SK-N-SH (cell line): Measurements from ENCODE around the gene ZNF526. TPM values are rescaled to one million over a fixed set of nuclear protein-coding genes. Genes with fewer than 3 reads are reported as not detected.

Experiments used
- CTCF ChIA-PET: fragments of 300-600, 350-600 bp; formaldehyde crosslinking; extraction: SDS; loops from one replicate; lab custom pipeline; 2021; lab: Yijun Ruan, JAX
- POLR2A ChIA-PET: fragments of 350-600 bp; sonication (Branson Sonifier 250); formaldehyde crosslinking; extraction: SDS; loops from one replicate; lab custom pipeline; 2020; ENCODE audit warnings: antibody characterized with exemption, inconsistent platforms; lab: Yijun Ruan, JAX
- DNase-seq: peaks from one replicate; pipeline ENCODE4 v3.0.0; 2012
- H2AFZ ChIP-seq: fragments of 200-600 bp; sonication (generic); 2 replicates; pipeline ENCODE4 v1.8.1; 2016; ENCODE audit warnings: antibody characterized with exemption, mild to moderate bottlenecking, low read depth
- H3F3A ChIP-seq: fragments of 200-600 bp; sonication (generic); replicated peaks from 2 replicates; pipeline ENCODE3; 2016; ENCODE audit warnings: antibody characterized with exemption, mild to moderate bottlenecking; ENCODE audit not compliant: insufficient read depth
- H3K27ac ChIP-seq, 2 experiments: fragments of 200-500 bp in 1 of 2; fragments of 200-600 bp in 1 of 2; sonication (Bioruptor generic) in 1 of 2; sonication (generic), shearing (Covaris generic) in 1 of 2; 2 replicates each; pipeline versions ENCODE4 v1.5.1 to v1.6.1; 2014 to 2016; ENCODE audit warnings: low read depth in 2 of 2, inconsistent platforms in 1 of 2, low read length in 1 of 2, mild to moderate bottlenecking in 1 of 2, mixed read lengths in 1 of 2
- H3K27me3 ChIP-seq: fragments of 200-600 bp; sonication (generic), shearing (Covaris generic); 2 replicates; pipeline ENCODE4 v1.6.1; 2016; ENCODE audit warnings: mixed run types; ENCODE audit not compliant: insufficient read depth
- H3K36me3 ChIP-seq, 2 experiments: fragments of 200-500 bp in 1 of 2; fragments of 200-600 bp in 1 of 2; sonication (Bioruptor generic) in 1 of 2; sonication (generic) in 1 of 2; replicated peaks in 1 of 2; 2 replicates each; pipeline versions ENCODE3 to v1.5.1; 2014 to 2016; ENCODE audit warnings: low read length in 1 of 2, mild to moderate bottlenecking in 1 of 2; ENCODE audit not compliant: insufficient read depth in 2 of 2, control insufficient read depth in 1 of 2
- H3K4me1 ChIP-seq, 2 experiments: fragments of 200-500 bp in 1 of 2; fragments of 200-600 bp in 1 of 2; sonication (Bioruptor generic) in 1 of 2; sonication (generic), shearing (Covaris generic) in 1 of 2; 2 replicates each; pipeline versions ENCODE4 v1.5.1 to v1.6.1; 2014 to 2016; ENCODE audit warnings: low read depth in 1 of 2, low read length in 1 of 2, mixed run types in 1 of 2; ENCODE audit not compliant: insufficient read depth in 2 of 2, control insufficient read depth in 1 of 2
- H3K4me2 ChIP-seq: fragments of 200-600 bp; sonication (generic), shearing (Covaris generic); 2 replicates; pipeline ENCODE4 v1.6.1; 2017; ENCODE audit warnings: mixed run types
- H3K4me3 ChIP-seq, 2 experiments: fragments of 200-500 bp in 1 of 2; fragments of 200-600 bp in 1 of 2; sonication (Bioruptor generic) in 1 of 2; sonication (generic), shearing (Covaris generic) in 1 of 2; 2 replicates each; pipeline versions ENCODE4 v1.5.1 to v1.8.1; 2014 to 2016; ENCODE audit warnings: low read depth in 2 of 2, inconsistent platforms in 1 of 2, low read length in 1 of 2, mild to moderate bottlenecking in 1 of 2, mixed read lengths in 1 of 2, moderate library complexity in 1 of 2
- H3K79me2 ChIP-seq: fragments of 200-600 bp; sonication (generic); 2 replicates; pipeline ENCODE4 v1.8.1; 2017; ENCODE audit warnings: mild to moderate bottlenecking; ENCODE audit not compliant: insufficient read depth
- H3K9ac ChIP-seq: fragments of 200-600 bp; sonication (generic); 2 replicates; pipeline ENCODE4 v1.6.1; 2017; ENCODE audit warnings: mixed run types
- H3K9me2 ChIP-seq: fragments of 200-600 bp; sonication (generic); 2 replicates; pipeline ENCODE4 v1.6.1; 2017; ENCODE audit warnings: mixed run types
- H3K9me3 ChIP-seq: fragments of 200-600 bp; sonication (generic); 2 replicates; pipeline ENCODE4 v1.6.1; 2017; ENCODE audit warnings: mixed run types, mild to moderate bottlenecking, moderate library complexity
- H4K20me1 ChIP-seq: fragments of 200-600 bp; sonication (generic); 2 replicates; pipeline ENCODE4 v1.6.1; 2017; ENCODE audit warnings: mild to moderate bottlenecking, mixed run types; ENCODE audit not compliant: insufficient read depth
- ELF1 ChIP-seq: IDR thresholded peaks from 2 replicates; pipeline ENCODE4 v1.4.0; 2012
- EP300 ChIP-seq, 2 experiments: IDR thresholded peaks; 2 replicates each; pipeline versions ENCODE4 v1.4.0 to v1.6.1; 2012; ENCODE audit warnings: borderline replicate concordance in 1 of 2, low read depth in 1 of 2, low read length in 1 of 2
- FOXM1 ChIP-seq: IDR thresholded peaks from 2 replicates; pipeline ENCODE4 v1.4.0; 2012; ENCODE audit warnings: low read depth, mild to moderate bottlenecking
- GABPA ChIP-seq: IDR thresholded peaks from 2 replicates; pipeline ENCODE4 v1.4.0; 2012; ENCODE audit warnings: low read depth, mild to moderate bottlenecking
- IRF3 ChIP-seq: fragments of 150-350 bp; IDR thresholded peaks from 2 replicates; pipeline ENCODE4 v1.6.1; 2016; ENCODE audit warnings: mild to moderate bottlenecking, low read depth, low read length
- MXI1 ChIP-seq: IDR thresholded peaks from 2 replicates; pipeline ENCODE4 v1.6.1; 2012; ENCODE audit warnings: mild to moderate bottlenecking, low read depth, low read length, improper control_type of control experiment
- RCOR1 ChIP-seq: fragments of 150-350 bp; IDR thresholded peaks from 2 replicates; pipeline ENCODE4 v1.6.1; 2017; ENCODE audit warnings: antibody characterized with exemption, low read length
- REST ChIP-seq: IDR thresholded peaks from 2 replicates; pipeline ENCODE4 v1.6.1; 2012; ENCODE audit warnings: mild to moderate bottlenecking, low read depth, low read length, moderate library complexity
- RXRA ChIP-seq: IDR thresholded peaks from 2 replicates; pipeline ENCODE4 v1.4.0; 2012; ENCODE audit warnings: low read depth, mild to moderate bottlenecking, borderline replicate concordance
- SIN3A ChIP-seq: IDR thresholded peaks from 2 replicates; pipeline ENCODE4 v1.6.1; 2012; ENCODE audit warnings: low read depth, mild to moderate bottlenecking, low read length, moderate library complexity, borderline replicate concordance
- SMC3 ChIP-seq: IDR thresholded peaks from 2 replicates; pipeline ENCODE4 v1.6.1; 2012; ENCODE audit warnings: low read depth, low read length, improper control_type of control experiment
- TAF1 ChIP-seq: IDR thresholded peaks from 2 replicates; pipeline ENCODE4 v1.6.1; 2012; ENCODE audit warnings: low read depth, mild to moderate bottlenecking, low read length, moderate library complexity, borderline replicate concordance
- TCF12 ChIP-seq: IDR thresholded peaks from 2 replicates; pipeline ENCODE4 v1.4.0; 2012
- USF1 ChIP-seq: IDR thresholded peaks from 2 replicates; pipeline ENCODE4 v1.4.0; 2012; ENCODE audit warnings: low read depth, borderline replicate concordance
- WGBS: methylation state at CpG from one replicate; pipeline ENCODE4 v1.1.6; 2017; ENCODE audit warnings: low lambda C conversion rate; 5-methylcytosine and 5-hydroxymethylcytosine counted together
- polyA plus RNA-seq, 3 experiments: library from polyadenylated mRNA; depleted of rRNA; stranded (reverse); fragments of >200 nt; gene quantifications; 2 replicates each; pipeline ENCODE4 v1.2.3, GENCODE V29; 2012

Gene ZNF526
- polyA plus RNA-seq, 1 of the 3 experiments (the other 2 are of a cell fraction) = 3.5 TPM

GRCh38 chr19:42275517-42275916 is 55.4 kb downstream of the ZNF526 start:
- Histone ChIP-seq H3K36me3 (peaks cover 13 to 39% of the 10 kb centered on the region in 2 experiments), H3F3A (peaks cover 31% of the 10 kb centered on the region), H3K4me3 (no peak overlapping the region)
- 90% methylated on average over 3 of the region's 3 CpGs for WGBS
- no peak for DNase-seq
- TF ChIP-seq SMC3 (no peak), FOXM1 (no peak), GABPA (no peak), EP300 (IDR thresholded peaks at IDR 0.05; ENCODE audit: borderline replicate concordance in 1 of 2, low read depth in 1 of 2, low read length in 1 of 2) (no peak), TCF12 (no peak), RCOR1 (no peak), REST (no peak), RXRA (no peak), TAF1 (no peak), USF1 (no peak), SIN3A (no peak), MXI1 (no peak), IRF3 (no peak), ELF1 (no peak)
- TF ChIP-seq, all 33 proteins: peak for 0
- Histone ChIP-seq H3K4me2 (peak overlapping the region; percentile 55), H3K4me1 (peaks cover 36 to 63% of the 10 kb centered on the region in 2 experiments; a peak in 3 of 4 replicates), H3K27me3 (no peaks in the 10 kb centered on the region), H2AFZ (no peak overlapping the region), H3K9ac (no peak overlapping the region), H4K20me1 (no peaks in the 10 kb centered on the region), H3K9me2 (no peaks in the 10 kb centered on the region), H3K27ac (peak overlapping the region in 1 of 2 experiments; percentile 96; a peak in 1 of 4 replicates), H3K9me3 (no peaks in the 10 kb centered on the region), H3K79me2 (peaks cover 89% of the 10 kb centered on the region)
- ChIA-PET CTCF (interaction anchor here (1.1 kb wide), 1 partner anchor 36 kb away, joined by 4 read pairs; no protein-coding TSS in a partner anchor), POLR2A (no interaction called here)
